Measurements from ENCODE around the gene CPLX1.
"Not testable (repeated sequence)": the region's sequence is repeated elsewhere in the genome, so short reads cannot be mapped to it uniquely, and the experiment has no call there.

CPLX1 gene

DNA sequence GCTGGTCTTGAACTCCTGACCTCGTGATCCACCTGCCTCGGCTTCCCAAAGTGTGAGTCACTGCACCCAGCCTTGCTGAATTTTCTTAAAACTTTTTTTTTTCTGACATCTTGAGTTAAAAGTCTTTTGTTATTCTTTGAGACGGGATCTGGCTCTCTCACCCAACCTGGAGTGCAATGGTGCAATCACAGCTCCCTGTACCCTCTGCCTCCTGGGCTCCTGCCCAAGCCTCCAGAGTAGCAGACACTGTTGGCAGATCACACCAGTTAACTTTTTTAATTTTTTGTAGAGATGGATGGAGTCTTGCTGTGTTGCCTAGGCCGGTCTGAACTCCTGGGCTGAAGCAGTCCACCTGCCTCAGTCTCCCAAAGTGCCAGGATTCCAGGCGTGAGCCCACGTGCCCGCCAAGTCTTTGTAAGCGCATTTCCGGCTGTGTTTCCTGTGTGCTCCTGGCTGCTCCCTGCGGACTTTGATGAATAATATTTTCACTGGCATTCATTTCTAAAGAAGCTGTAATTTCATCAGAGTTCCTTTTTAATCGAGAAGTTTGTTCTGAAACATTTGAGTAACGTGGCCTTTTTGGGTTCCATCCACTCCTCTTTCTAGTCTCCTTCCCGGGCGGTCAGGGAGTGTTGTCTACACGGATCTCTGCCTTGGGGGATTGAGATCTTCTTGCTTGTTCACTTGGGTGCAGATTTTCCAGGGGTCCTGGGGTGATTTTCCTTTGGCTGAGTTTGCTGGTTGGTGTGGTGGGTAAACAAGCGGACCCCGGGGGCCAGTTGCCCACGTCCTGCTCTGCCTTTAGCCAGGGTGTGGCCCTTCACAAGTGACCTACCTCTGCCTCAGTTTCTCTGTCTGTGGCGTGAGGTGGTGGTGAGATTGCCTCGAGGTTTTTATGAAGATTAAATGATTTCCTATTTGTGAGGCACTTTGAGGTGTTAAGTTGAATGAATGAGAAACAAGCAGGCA lies 75.9 kb downstream of the CPLX1 start:
- DNase-seq, result no peak

DNA sequence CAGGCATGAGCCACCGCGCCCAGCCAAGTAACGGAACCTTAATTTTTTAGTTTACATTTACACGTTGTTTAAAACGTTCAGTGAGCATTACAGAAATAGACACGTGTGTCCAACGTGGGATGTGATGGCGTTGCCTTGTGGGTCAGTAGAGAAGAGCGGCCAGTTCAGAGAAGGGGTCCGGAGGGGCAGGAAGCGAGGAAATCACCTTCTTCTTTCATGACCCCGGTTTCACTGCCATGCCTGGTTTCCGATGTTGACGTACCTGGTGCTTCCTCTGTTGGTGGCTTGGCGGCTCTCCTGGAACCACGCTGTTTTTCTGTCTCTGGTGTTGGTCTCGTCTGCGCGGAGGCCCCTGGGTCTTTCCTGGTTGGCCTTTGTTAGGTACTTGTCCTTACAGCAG lies 77.5 kb downstream of the CPLX1 start:
- no peak for DNase-seq

DNA sequence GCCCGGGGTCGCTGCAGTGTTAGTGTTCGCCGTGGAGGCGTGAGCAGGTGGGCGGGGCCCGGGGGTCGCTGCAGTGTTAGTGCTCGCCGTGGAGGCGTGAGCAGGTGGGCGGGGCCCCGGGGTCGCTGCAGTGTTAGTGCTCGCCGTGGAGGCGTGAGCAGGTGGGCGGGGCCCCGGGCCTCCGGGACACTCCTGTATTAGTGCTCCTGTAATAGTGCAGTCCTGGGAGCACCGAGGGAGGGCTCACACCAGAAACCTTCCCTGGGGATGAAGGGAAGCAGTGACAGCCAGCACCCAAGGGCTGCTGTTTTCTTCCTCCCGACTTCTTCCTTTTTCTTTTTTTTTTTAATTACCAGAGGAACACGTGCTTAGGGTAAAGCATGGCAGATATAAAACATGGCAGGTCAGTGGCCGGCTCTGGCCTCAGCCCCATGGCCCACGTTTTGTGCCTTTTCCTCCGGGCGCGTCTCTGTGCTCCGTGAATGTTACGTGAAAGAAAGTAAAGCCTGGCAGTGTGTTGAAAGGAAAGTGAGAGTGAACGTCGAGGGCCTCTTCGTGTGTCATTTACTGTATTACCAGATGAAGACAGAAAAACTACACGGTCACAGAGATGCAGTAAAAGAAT lies 78.3 kb downstream of the CPLX1 start:
- no peak for DNase-seq

DNA sequence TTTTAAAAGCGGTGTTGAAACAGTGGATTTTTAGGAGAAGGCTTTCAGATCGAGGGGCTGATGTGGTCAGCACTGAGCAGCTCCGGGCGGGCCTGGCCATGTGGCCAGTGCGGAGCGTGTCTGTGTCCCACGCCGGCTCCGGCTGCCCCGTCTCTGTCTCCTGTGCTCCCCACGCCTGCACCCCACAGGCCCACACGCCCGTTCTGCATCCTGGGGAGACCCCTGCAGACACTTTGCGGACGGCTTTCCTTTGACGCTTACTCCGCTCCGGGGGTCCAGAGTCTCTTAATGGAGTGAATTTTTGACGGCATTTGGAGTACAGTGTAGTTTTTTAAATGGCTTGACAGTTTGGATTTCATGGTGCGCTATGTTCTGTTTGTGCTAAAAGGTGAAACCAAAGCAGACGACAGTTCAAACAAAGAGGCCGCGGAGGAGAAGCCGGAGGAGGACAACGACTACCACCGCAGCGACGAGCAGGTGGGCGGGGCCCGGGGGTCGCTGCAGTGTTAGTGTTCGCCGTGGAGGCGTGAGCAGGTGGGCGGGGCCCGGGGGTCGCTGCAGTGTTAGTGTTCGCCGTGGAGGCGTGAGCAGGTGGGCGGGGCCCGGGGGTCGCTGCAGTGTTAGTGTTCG lies 81.6 kb downstream of the CPLX1 start:
- no peak for DNase-seq

DNA sequence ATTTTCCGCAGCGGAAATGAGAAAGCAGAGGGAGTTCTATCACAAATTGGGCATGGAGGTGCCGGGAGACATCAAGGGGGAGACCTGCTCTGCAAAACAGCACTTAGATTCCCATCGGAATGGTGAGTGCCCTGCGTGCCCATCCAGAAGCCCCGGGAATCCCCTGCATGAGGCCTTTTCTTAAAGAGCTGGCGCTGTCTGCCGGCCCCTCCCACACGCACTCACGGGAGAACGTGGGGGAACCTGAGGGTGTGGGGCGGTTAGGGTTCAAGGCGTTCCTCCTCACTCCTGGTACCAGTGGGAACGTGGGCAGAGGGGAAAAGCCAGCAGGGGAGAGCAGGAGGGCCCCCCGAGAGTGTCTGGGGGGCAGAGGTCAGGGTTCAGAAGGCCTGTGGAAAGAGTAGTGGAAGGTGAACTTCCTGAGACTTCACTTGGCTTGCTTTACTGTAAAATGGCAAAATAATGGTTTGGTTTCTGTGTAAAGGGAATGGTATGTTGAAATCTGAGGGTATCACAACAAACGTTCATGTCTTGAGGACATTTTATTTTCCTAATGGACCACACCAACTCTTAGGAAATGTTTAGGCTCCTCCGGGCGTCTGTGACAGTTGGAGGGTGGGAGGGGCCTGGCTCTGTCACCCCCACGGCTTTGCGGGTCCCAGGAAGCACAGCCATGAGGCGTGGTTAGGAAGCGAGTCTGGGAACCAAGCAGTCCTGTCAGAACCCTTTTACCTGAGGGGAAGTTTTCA lies 82.3 kb downstream of the CPLX1 start:
- DNase-seq, result no peak

DNA sequence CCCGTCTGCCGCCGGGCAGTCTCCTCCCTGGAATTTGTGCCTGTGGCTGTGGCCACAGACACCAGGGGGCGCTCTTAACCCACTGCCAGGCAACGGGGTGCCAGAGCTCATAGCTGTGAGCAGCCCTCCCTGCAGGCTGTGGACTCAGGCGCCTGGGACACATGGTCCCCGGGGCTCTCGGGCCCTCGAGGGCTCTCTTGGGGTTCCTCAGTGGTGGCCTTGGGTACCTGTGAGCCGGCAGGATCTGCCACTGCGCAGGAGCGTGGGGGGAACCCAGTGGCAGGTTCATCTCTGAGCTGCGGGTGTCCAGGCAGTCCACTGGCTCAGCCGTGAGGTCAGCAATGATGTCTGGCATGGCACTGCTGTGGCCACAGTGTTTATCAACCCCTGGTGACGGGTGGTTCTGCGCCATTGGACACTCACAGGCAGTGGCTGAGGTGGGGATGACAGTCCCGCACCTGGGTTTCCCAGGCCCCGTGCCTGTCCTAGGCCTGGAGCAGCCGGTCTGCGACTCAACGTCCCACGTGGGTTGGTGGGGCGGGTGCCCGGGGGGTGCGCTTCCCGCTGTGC lies 83.1 kb downstream of the CPLX1 start:
- DNase-seq, result peak; percentile 81

DNA sequence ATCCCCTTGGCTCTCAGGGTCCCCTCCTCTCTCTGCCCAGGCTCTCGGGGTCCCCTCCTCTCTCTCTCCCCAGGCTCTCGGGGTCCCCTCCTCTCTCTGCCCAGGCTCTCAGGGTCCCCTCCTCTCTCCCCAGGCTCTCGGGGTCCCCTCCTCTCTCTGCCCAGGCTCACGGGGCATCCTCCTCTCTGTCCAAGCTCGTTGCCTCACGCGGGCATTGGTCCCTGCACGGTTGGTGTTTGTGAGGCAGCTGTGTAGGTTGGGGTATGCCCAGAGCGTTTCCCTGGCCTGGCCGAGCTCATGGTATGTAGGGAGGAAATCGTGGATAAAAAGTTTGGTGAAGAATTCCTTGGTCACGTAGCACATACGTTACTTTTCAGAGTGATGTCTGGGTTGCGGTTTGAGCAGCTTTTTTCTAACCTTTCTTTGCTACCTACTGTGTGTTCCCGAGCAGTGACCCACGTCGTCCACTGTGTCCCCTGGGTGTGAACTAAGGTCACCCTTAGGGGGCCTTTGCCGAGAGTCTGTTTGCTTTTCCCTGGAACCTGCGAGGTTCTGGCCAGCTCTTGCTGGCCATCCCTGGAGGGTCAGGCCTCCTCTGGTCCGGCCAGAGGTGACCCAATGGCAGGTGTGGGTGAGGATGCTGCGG lies 83.7 kb downstream of the CPLX1 start:
- DNase-seq, result no peak

DNA sequence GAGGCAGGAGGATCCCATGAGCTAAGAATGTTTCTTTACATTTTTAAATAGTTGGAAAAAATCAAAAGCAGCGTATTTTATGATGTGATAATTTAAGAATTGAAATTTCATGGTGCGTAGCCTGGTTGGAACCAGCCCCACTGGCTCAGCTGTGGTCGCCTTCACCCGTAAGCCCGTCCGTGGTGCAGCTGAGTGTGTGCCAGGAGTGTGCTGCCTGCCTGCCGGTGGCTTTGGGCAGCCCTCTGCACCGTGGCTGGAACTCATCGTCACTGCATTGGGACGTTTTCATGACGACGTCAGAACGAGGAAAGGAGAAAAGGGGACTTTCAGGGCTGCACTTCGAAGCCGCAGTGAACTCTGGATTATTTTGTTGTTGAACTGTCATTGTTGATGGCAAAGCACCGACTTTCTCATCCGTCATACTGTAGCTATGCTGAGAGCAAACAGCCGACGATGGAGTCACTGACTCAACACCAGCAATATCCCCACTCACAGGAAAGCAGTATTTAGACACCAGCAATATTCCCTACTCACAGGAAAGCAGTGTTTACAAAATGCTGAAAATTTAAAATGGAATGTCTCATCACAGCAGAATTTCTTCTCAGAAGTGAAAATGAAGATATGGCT lies 85.2 kb downstream of the CPLX1 start:
- DNase-seq, result no peak

DNA sequence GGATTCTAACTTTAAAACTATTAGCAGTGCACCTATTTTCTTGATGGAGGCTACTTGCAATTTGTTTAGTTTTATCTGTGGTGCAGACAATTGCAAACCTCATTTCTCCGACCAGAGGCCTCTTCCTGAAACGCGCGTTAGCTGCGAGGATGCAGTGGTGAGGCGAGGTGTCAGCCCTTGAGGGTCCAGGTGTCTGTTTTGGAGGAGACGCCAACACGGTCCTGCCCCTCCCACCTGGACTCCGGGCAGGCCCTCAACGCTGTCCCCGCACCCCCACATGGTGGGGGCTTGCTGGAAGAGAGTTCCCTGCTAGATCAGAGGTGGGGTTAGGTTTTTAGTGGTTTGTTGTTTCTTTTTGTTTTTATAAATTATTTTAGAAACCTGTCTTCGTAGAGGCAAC lies 85.9 kb downstream of the CPLX1 start:
- DNase-seq, result no peak

DNA sequence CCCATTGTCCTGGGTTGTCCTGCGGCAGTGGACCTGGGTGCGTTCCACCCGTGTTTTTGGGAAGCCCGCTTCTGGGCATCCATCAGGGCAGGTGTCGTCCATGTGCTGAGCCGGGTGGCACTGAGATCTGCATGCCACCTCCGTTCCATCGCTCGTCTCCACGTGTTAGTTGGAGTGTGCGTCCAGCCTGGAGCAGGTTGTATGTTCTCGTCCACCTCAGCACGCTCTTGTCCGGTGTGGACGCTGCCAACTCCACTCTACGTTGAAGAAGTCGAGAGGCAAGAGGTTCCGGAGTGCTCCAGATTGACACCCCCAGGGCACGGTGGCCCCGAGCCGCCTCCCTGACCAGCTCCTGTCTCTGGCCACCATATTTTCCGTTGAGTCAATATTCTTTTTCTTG lies 86.4 kb downstream of the CPLX1 start:
- no peak for DNase-seq

DNA sequence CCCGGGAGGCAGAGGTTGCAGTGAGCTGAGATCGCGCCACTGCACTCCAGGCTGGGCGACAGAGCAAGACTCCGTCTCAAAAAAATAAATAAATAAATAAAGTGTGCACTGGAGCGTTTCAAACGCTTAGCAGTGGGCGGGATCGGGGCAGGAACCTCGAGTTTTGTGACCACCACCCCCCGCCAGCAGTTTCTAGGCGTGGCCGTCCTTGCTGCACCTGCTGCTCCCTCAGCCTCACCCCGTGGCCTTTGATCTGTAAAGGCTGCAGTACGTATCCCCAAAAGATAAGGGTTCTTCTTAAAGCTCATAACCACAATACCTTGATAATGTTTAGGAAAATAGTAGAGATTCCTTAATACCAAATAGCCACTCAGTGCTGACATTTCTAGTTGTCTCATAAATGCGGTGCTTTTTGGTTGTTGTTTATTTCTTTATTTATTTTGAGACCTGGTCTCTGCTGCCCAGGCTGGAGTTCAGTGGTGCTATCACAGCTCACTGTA lies 87.1 kb downstream of the CPLX1 start:
- DNase-seq, result no peak

DNA sequence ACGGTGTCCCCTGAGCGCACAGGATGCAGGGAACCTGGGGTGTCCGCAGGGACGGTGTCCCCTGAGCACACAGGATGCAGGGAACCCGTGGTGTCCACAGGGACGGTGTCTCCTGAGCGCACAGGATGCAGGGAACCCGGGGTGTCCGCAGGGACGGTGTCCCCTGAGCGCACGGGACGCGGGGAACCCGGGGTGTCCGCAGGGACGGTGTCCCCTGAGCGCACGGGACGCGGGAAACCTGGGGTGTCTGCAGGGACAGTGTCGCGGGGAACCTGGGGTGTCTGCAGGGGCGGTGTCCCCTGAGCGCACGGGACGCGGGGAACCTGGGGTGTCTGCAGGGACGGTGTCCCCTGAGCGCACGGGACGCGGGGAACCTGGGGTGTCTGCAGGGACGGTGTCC lies 89.4 kb downstream of the CPLX1 start:
- not testable (repeated sequence) for DNase-seq

DNA sequence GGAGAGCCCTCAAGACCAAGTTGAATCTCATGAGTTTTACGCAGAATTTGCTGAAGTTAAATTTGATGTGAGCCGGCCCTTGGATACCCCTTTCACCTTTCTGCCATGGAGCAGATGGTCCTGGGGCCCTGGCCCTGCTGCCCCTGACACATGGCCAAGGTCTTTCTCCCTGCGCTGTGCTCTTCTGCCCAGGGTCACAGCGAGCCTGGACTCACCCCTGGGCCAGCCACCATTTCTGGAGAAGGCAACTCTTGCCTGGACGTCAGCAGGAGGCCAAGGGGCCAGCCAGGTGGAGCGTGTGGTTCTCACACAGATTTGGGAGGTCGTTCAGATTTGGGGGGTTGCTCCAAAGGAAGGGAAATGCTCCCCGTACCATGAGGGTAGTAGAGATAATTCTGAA lies 90.3 kb downstream of the CPLX1 start:
- DNase-seq, result no peak
